Activated CD4-positive, alpha-beta T cell treated with anti-CD3 and anti-CD28 coated beads for 1 hour (primary cell): Measurements from ENCODE around the gene GSK3B.
"Not testable (repeated sequence)": the region's sequence is repeated elsewhere in the genome, so short reads cannot be mapped to it uniquely, and the experiment has no call there.

Experiments
- DNase-seq: peaks from one replicate; pipeline ENCODE4 v3.0.0-alpha.2; 2020

Gene GSK3B

GRCh38 chr3:120095226-120095978, 1.2 kb upstream of the GSK3B start:
- peak; percentile 65 for DNase-seq

GRCh38 chr3:120094776-120095225, 554 bp upstream of the GSK3B start:
- no peak for DNase-seq

DNA sequence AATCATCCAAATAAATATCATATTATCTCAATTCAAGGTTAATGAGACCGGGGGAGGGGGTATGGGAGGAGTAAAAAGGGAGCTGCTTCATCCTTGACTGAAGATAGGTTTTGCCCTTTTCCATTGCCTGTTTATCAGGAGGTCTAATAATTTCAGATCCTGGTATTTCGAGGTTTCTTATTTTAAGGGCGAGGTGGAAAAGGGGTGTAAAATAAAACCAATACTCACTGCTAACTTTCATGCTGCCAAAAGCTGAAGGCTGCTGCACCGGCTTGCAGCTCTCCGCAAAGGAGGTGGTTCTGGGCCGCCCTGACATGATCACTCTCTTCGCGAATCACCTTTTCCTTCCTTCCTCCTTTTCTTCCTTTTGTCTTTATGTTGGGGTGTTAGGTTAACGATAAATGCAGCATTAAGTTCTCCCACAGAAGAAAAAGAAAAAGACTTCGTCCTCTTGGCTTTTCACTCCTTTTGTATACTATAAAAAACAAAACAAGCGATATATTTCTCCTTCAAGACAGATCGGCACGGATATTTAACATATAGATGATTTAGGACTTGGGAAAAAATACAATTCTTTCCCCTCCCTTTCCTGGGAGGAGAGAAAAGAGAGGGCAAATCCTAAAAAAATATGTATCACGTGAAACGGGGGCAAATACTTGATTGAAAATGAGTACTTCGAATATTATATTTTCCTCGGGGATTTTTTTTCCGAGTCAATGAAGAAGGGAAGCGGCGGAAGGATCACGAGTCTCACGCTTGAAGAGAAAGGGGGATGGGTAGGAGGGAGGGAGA, 932 bp downstream of the GSK3B start:
- DNase-seq, result no peak

DNA sequence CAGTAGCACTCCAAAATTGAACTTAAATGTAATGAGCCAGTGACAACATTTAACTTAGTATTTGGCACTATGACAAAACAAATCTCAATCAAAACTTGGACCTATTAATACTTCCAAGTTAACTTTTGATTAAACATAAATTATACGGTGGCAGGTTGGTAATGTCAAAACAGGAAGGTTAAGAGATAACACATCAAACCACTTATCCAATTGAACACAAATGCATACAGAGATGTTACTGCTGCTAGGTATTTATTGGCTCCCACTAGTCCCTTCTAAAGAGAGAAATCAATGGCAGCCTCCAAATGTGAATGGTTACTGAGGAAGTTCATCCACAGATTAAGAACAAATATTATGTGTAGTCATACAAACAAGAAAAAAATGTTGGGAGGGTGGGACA, 1.8 kb downstream of the GSK3B start:
- DNase-seq, result no peak

GRCh38 chr3:120090422-120090821, 3.8 kb downstream of the GSK3B start:
- no peak for DNase-seq

DNA sequence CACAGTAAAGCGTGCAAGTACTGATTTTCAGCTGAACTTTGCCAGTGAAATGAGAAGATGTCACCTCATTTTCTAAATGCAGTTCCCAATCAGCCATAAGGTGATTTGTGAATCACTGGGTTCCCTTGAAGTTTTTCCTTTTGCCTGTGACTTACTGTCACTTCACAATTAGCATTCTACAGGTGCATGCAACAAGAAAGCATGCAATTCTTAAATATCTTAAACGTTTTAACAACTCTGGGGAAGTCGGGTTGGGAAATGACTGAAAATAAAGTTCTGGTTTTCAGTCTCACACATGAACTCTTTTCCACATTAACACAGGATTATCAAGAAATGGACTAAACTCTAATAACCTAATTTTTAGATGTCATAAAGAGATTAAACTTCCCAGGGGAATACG, 5.2 kb downstream of the GSK3B start:
- DNase-seq, result no peak

DNA sequence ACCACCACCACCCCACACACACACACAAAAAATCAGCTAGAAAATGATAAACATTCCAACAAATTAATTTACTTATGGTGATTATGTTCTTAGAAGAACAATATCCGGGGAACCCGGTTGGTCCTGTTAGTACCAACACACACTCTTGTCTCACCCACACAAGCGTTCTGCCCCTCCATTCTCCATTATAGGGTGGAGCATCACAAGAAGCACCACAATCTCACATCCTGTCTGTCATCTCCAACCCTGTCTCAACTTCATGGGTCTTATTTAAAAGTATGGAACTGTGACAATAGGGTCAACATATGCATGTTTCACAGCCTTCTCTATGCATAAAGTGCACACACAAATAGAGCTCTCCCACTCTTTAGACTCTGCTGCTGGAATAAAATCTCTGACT, 5.6 kb downstream of the GSK3B start:
- DNase-seq, result no peak

DNA sequence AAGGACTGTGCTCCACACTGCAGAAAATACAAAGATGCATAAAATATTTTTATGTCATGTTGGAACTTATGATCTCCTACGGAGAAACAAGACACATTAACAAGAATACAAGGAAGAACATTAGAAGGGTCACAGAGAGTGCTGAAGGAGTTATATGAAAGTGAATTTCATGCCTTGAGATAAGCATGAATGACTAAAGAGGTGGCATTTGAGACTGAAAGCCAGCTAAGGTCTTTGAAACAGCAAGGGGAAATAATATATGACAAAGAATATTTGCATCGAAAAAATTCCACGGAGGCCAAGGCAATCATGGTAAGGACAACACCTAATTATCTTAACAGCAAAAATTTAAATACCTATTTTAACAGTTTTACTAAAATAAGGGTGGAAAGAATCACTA, 12.5 kb downstream of the GSK3B start:
- DNase-seq, result no peak

- DNase-seq, result no peak
Measured at GRCh38 chr3:120080836-120081235, 13.4 kb downstream of the GSK3B start.

DNA sequence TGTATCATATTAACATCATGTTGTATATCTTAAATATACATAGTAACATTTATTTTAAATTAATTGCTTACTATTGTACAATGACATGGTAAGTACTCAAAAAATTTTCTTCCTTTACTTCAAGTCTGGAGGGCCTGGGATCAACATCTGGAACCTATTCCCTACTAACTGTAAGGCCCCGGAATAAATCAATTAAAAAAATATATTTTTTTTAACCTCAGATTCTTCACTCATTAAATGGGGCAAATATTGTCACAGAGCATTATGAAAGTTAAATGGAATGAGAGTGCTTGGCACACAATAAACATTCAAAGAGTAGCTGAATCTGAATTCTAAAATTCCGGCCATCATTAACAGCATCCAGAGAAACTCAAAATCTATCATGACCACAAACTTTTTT, 16.5 kb downstream of the GSK3B start:
- DNase-seq, result no peak

- DNase-seq, result no peak
Measured at GRCh38 chr3:120072867-120073525, 21.3 kb downstream of the GSK3B start.

- DNase-seq, result no peak
Measured at GRCh38 chr3:120071259-120071658, 23.0 kb downstream of the GSK3B start.

GRCh38 chr3:120070263-120070981, 23.8 kb downstream of the GSK3B start:
- DNase-seq, result no peak

DNA sequence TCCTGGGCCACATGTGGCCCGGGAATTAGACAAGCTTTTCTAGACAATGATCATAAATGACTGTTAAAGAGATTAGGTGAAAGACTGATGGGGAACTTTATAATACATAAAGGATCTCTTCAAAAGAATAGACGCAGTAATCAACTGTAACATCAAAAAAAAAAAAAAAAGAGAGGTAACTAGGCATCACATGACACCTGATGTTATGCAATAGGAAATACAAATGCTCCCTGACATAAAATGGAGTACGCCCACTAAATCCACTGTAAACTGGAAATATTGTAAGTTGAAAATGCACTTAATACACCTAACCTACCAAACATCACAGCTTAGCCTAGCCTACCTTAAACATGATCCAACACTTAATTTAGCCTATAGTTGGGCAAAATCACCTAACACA, 27.2 kb downstream of the GSK3B start:
- DNase-seq, result no peak

GRCh38 chr3:120066634-120067033, 27.6 kb downstream of the GSK3B start:
- DNase-seq, result no peak

GRCh38 chr3:120064641-120065040, 29.6 kb downstream of the GSK3B start:
- DNase-seq, result no peak

DNA sequence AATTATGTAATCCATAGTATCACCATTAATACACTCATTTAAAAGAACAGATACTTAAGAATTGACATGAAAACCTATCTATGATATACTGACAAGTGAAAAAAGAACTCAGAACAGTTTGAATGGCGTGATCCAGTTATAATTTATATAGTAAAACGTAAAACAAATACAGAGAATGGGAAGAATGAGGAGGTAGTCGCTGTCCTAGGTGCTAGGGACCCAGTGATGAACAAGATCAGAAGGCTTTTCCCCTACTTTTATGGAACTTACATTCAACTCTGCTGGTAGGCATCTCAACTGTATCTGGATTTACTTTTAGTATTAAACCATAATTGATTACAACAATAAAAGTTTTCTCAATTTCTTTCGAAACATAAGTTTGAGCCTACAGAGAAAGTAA, 31.8 kb downstream of the GSK3B start:
- DNase-seq, result no peak

DNA sequence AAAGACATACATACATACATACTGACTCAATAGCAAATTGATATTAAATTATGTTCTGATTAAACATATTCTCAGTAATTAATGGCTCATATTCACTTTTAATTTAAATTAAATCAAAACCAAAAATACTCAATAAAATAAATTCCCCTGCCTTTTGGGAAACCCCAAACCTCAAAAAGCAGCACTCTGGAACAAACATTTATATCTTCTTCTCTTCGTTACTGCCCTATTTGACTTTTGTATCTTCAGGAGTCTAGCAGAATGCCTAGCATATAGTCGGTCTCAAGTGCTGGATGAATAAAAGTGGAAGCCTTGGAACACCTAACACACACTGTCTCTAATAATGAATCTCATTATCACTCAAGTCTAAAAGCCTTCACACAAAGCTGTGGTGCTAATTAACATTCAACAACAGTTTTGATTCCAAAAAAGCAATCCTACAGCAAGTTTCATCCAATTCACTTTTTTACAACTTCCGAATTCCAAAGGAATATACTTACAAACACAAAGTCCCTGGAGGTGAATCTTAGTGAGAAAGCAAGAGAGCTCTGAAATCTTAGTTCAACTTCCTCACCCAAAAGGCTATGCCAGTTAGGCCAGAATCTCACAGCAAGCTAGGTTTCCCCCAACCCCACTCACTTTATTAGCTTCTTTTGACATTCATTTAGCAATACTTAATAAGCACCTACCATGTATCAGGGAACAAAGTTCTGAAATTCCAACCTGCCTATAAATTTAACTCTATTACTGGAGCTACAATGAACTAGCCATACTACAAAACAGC, 35.0 kb downstream of the GSK3B start:
- DNase-seq, result no peak

- DNase-seq, result no peak
Measured at GRCh38 chr3:120057626-120058025, 36.6 kb downstream of the GSK3B start.

- DNase-seq, result no peak
Measured at GRCh38 chr3:120057029-120057428, 37.2 kb downstream of the GSK3B start.

- DNase-seq, result not testable (repeated sequence)
Measured at GRCh38 chr3:120053647-120054046, 40.6 kb downstream of the GSK3B start.

DNA sequence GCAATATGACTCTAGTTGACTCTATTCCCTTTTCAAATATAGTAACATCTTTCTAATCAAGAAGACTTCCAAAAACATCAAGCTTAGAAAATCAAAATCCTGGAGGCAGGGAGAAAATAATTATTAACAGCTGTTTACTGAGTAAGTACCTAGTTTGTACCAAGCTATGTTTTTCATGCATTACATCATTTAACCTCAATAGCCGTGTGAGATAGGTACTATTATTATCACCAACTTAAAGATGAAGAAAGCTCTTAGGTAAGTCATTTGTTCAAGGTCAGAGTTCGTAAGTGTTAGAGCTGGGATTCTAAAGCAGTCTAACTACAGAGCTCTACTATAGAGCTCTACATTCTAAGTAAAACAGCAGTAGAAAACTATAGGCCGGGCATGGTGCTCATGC, 41.6 kb downstream of the GSK3B start:
- DNase-seq, result no peak
